Measurements from ENCODE around the gene IKBIP.
"Not testable (repeated sequence)": the region's sequence is repeated elsewhere in the genome, so short reads cannot be mapped to it uniquely, and the experiment has no call there.

The IKBIP gene

GRCh38 chr12:98644712-98645571 lies at the start of gene IKBIP, which contains the start of gene APAF1:
TSS of gene IKBIP (minus strand) at chr12:98644788. CDS start at chr12:98644701, 87 bp downstream.
TSS of gene APAF1 (plus strand) at chr12:98645290. CDS start at chr12:98648360, 3,070 bp downstream.
- peak; percentile 98 for DNase-seq

GRCh38 chr12:98691351-98691750 lies 46.8 kb upstream of the IKBIP start:
- DNase-seq = no peak

- no peak for DNase-seq
These were observed 42.0 kb upstream of the IKBIP start for GRCh38 chr12:98686603-98687002.

GRCh38 chr12:98684199-98684598 lies 39.6 kb upstream of the IKBIP start:
- DNase-seq = no peak

GRCh38 chr12:98679611-98680005 lies 35.0 kb upstream of the IKBIP start:
- no peak for DNase-seq

GRCh38 chr12:98678946-98679610 lies 34.5 kb upstream of the IKBIP start:
- DNase-seq = no peak

- DNase-seq = no peak
These were observed 33.8 kb upstream of the IKBIP start for GRCh38 chr12:98678236-98678945.

- DNase-seq = no peak
These were observed 30.3 kb upstream of the IKBIP start for GRCh38 chr12:98674841-98675240.

- DNase-seq = no peak
These were observed 26.9 kb upstream of the IKBIP start for GRCh38 chr12:98671459-98671858.

- DNase-seq = no peak
These were observed 25.2 kb upstream of the IKBIP start for GRCh38 chr12:98669751-98670150.

- DNase-seq = no peak
These were observed 15.9 kb upstream of the IKBIP start for GRCh38 chr12:98660521-98660920.

- peak; percentile 56 for DNase-seq
These were observed 11.9 kb upstream of the IKBIP start for GRCh38 chr12:98656289-98657101.

GRCh38 chr12:98653866-98654493 lies 9.4 kb upstream of the IKBIP start:
- peak; percentile 88 for DNase-seq

- DNase-seq = no peak
These were observed 6.7 kb upstream of the IKBIP start for GRCh38 chr12:98651328-98651727.

- DNase-seq = peak; percentile 61
These were observed 1.9 kb upstream of the IKBIP start for GRCh38 chr12:98646294-98647090.

GRCh38 chr12:98645572-98646067 lies 1.0 kb upstream of the IKBIP start:
- DNase-seq = peak; percentile 52

GRCh38 chr12:98644433-98644711 lies 216 bp downstream of the IKBIP start:
- no peak for DNase-seq

GRCh38 chr12:98642801-98643200 lies 1.8 kb downstream of the IKBIP start:
- DNase-seq = not testable (repeated sequence)

GRCh38 chr12:98639491-98639890 lies 5.1 kb downstream of the IKBIP start:
- DNase-seq = no peak

- DNase-seq = no peak
These were observed 6.6 kb downstream of the IKBIP start for GRCh38 chr12:98638009-98638408.

GRCh38 chr12:98637068-98637467 lies 7.5 kb downstream of the IKBIP start:
- no peak for DNase-seq
